Fibroblast of skin of right biceps (primary cell): Measurements from ENCODE around the gene PROCA1.
"Not testable (repeated sequence)": the region's sequence is repeated elsewhere in the genome, so short reads cannot be mapped to it uniquely, and the experiment has no call there.

Experiments used
- DNase-seq: peaks from one replicate; pipeline ENCODE4 v3.0.0-alpha.2; 2013

PROCA1 gene

GRCh38 chr17:28744104-28744971 lies 32.6 kb upstream of the PROCA1 start:
- peak; percentile 73 for DNase-seq

- DNase-seq, result peak; percentile 84
These were observed 31.8 kb upstream of the PROCA1 start, which contains the start of gene TRAF4 for GRCh38 chr17:28743243-28744103. Gene TRAF4, plus strand, starts transcription at chr17:28744011. Its CDS starts 102 bp downstream, at chr17:28744113.

- DNase-seq, result no peak
These were observed 30.0 kb upstream of the PROCA1 start for GRCh38 chr17:28741358-28742349.

- DNase-seq, result no peak
These were observed 29.0 kb upstream of the PROCA1 start for GRCh38 chr17:28740406-28741357.

- no peak for DNase-seq
These were observed 27.1 kb upstream of the PROCA1 start for GRCh38 chr17:28738680-28739384.

- DNase-seq, result no peak
These were observed 26.3 kb upstream of the PROCA1 start for GRCh38 chr17:28737770-28738679.

- no peak for DNase-seq
These were observed 25.6 kb upstream of the PROCA1 start for GRCh38 chr17:28737316-28737715.

GRCh38 chr17:28735913-28736769 lies 24.5 kb upstream of the PROCA1 start:
- DNase-seq, result not testable (repeated sequence)

GRCh38 chr17:28735242-28735722 lies 23.6 kb upstream of the PROCA1 start:
- no peak for DNase-seq

GRCh38 chr17:28734712-28735241 lies 23.1 kb upstream of the PROCA1 start:
- no peak for DNase-seq

- DNase-seq, result no peak
These were observed 21.7 kb upstream of the PROCA1 start for GRCh38 chr17:28733346-28733745.

- DNase-seq, result no peak
These were observed 18.3 kb upstream of the PROCA1 start for GRCh38 chr17:28729950-28730330.

GRCh38 chr17:28728364-28729200 lies 16.9 kb upstream of the PROCA1 start, which contains the start of gene NEK8:
Gene NEK8, plus strand, starts transcription at chr17:28728788. Its CDS starts 26 bp downstream, at chr17:28728814.
- peak; percentile 91 for DNase-seq

GRCh38 chr17:28726627-28727491 lies 15.2 kb upstream of the PROCA1 start:
- peak; percentile 94 for DNase-seq

GRCh38 chr17:28726226-28726626 lies 14.5 kb upstream of the PROCA1 start, which contains the start of gene TLCD1:
Gene TLCD1, minus strand, starts transcription at chr17:28726233. Its CDS starts 136 bp downstream, at chr17:28726097.
- DNase-seq, result peak; percentile 71
